GM23338 (cell line): ENCODE measurements around the gene ZBTB7C. TPM values are rescaled to one million over a fixed set of nuclear protein-coding genes. Genes with fewer than 3 reads are reported as not detected.

Experiments
- ATAC-seq: fragments of 200-7000 bp; cut with Tn5 transposase; 3 replicates; pipeline ENCODE4 v1.9.1; 2020
- DNase-seq: peaks from one replicate; pipeline ENCODE4 v3.0.0-alpha.2; 2015; ENCODE audit warnings: low spot score
- H2AFZ ChIP-seq: fragments of 200-600 bp; sonication (generic); 2 replicates; pipeline ENCODE4 v1.8.0; 2016; ENCODE audit warnings: antibody characterized with exemption, mild to moderate bottlenecking, moderate library complexity
- H3F3A ChIP-seq: fragments of 200-600 bp; sonication (generic); replicated peaks from 2 replicates; pipeline ENCODE4 v1.8.0; 2017; ENCODE audit warnings: antibody characterized with exemption, mixed run types, low read depth
- H3K27ac ChIP-seq: fragments of 200-600 bp; sonication (generic); 2 replicates; pipeline ENCODE4 v1.6.1; 2016; ENCODE audit warnings: low read depth
- H3K27me3 ChIP-seq: fragments of 200-600 bp; sonication (generic); 2 replicates; pipeline ENCODE4 v1.8.0; 2016; ENCODE audit warnings: mild to moderate bottlenecking, mixed run types, moderate library complexity; ENCODE audit not compliant: insufficient read depth
- H3K36me3 ChIP-seq: fragments of 200-600 bp; sonication (generic); 2 replicates; pipeline ENCODE4 v1.8.0; 2016; ENCODE audit warnings: mild to moderate bottlenecking; ENCODE audit not compliant: insufficient read depth
- H3K4me1 ChIP-seq: fragments of 200-600 bp; sonication (generic); 2 replicates; pipeline ENCODE4 v1.8.0; 2016; ENCODE audit warnings: mild to moderate bottlenecking, moderate library complexity; ENCODE audit not compliant: insufficient read depth
- H3K4me2 ChIP-seq: fragments of 200-600 bp; sonication (generic); 2 replicates; pipeline ENCODE4 v1.7.1; 2017; ENCODE audit warnings: mixed run types
- H3K4me3 ChIP-seq: fragments of 200-600 bp; sonication (generic); 2 replicates; pipeline ENCODE4 v1.6.1; 2016; ENCODE audit warnings: mixed run types
- H3K79me2 ChIP-seq: fragments of 200-600 bp; sonication (generic); replicated peaks from 2 replicates; pipeline ENCODE4 v1.8.0; 2017; ENCODE audit warnings: mild to moderate bottlenecking; ENCODE audit not compliant: insufficient read depth
- H3K9me2 ChIP-seq: fragments of 200-600 bp; sonication (generic); 2 replicates; pipeline ENCODE4 v1.8.0; 2017; ENCODE audit not compliant: insufficient read depth
- H4K20me1 ChIP-seq: fragments of 200-600 bp; sonication (generic); replicated peaks from 2 replicates; pipeline ENCODE4 v1.8.0; 2017; ENCODE audit warnings: mild to moderate bottlenecking; ENCODE audit not compliant: insufficient read depth
- H3K27ac Mint-ChIP-seq: 2 replicates; pipeline ENCODE4 v1.8.0; 2020; ENCODE audit warnings: inconsistent platforms, mild to moderate bottlenecking, moderate library complexity, mixed read lengths
- H3K27me3 Mint-ChIP-seq: 3 replicates; pipeline ENCODE4 v1.8.0; 2022; ENCODE audit warnings: low read depth, mild to moderate bottlenecking, moderate library complexity, mixed read lengths, inconsistent platforms; ENCODE audit not compliant: insufficient read depth, poor library complexity
- H3K36me3 Mint-ChIP-seq: 3 replicates; pipeline ENCODE4 v1.8.0; 2021; ENCODE audit warnings: low read depth, mild to moderate bottlenecking, inconsistent platforms, moderate library complexity, mixed read lengths
- H3K4me1 Mint-ChIP-seq: 3 replicates; pipeline ENCODE4 v1.8.0; 2020; ENCODE audit warnings: mild to moderate bottlenecking, inconsistent platforms, mixed read lengths
- H3K4me3 Mint-ChIP-seq: 3 replicates; pipeline ENCODE4 v1.8.0; 2021; ENCODE audit warnings: moderate library complexity, mild to moderate bottlenecking, inconsistent platforms, mixed read lengths
- H3K9me3 Mint-ChIP-seq: 3 replicates; pipeline ENCODE4 v1.8.0; 2020; ENCODE audit warnings: moderate library complexity, mild to moderate bottlenecking, inconsistent platforms, mixed read lengths
- ETS1 ChIP-seq: IDR thresholded peaks from 2 replicates; pipeline ENCODE4 v1.6.1; 2016; ENCODE audit warnings: antibody characterized with exemption
- EZH2 ChIP-seq: fragments of 200-600 bp; sonication (generic); IDR thresholded peaks from one replicate; pipeline ENCODE4 v1.8.0; 2017; ENCODE audit warnings: antibody characterized with exemption, mild to moderate bottlenecking, low read depth; ENCODE audit not compliant: unreplicated experiment
- EZH2phosphoT487 ChIP-seq: fragments of 200-600 bp; sonication (generic); IDR thresholded peaks from one replicate; pipeline ENCODE4 v1.8.1; 2018; ENCODE audit warnings: antibody characterized with exemption; ENCODE audit not compliant: unreplicated experiment
- JUNB ChIP-seq: IDR thresholded peaks from one replicate; pipeline ENCODE4 v1.6.1; 2016; ENCODE audit warnings: antibody characterized with exemption; ENCODE audit not compliant: unreplicated experiment
- NANOG ChIP-seq: IDR thresholded peaks from 2 replicates; pipeline ENCODE4 v1.6.1; 2016; ENCODE audit warnings: antibody characterized with exemption, borderline replicate concordance
- POLR2AphosphoS5 ChIP-seq: IDR thresholded peaks from 2 replicates; pipeline ENCODE4 v1.6.1; 2016; ENCODE audit warnings: antibody characterized with exemption, low read depth
- ZNF114 ChIP-seq: fragments of 250-450 bp; sonication (Bioruptor Pico); IDR thresholded peaks from 2 replicates; pipeline ENCODE4 v1.5.0; 2020; ENCODE audit warnings: mild to moderate bottlenecking, moderate library complexity
- polyA plus RNA-seq: library from polyadenylated mRNA; unstranded; fragments of >200 nt; fragmentation: Nextera tagmentation; extraction: Ambion mirVana; gene quantifications from 2 replicates; pipeline ENCODE4 v1.2.1, GENCODE V29; 2016
- total RNA-seq: library from RNA; depleted of rRNA; stranded (reverse); fragments of >200 nt; shearing (Covaris generic); gene quantifications from 2 replicates; pipeline ENCODE4 v1.2.3, GENCODE V29; 2014
- TF ChIP-seq, protein P1 (sequence below), 2 experiments: fragments of 200-600 bp in 1 of 2; sonication (generic) in 1 of 2; conservative IDR thresholded peaks; 2 replicates each; pipeline versions ENCODE4 v1.5.1 to v1.6.1; 2016 to 2017; ENCODE audit warnings: antibody characterized with exemption in 2 of 2, low read depth in 2 of 2, mild to moderate bottlenecking in 2 of 2, moderate library complexity in 1 of 2
- TF ChIP-seq, protein P2 (sequence below): IDR thresholded peaks from one replicate; pipeline ENCODE4 v1.6.1; 2018; ENCODE audit warnings: antibody characterized with exemption; ENCODE audit not compliant: unreplicated experiment

The ZBTB7C gene
- total and polyA plus RNA-seq, 2 experiments from 2014 or later, result 0.03 to 0.14 TPM

DNA sequence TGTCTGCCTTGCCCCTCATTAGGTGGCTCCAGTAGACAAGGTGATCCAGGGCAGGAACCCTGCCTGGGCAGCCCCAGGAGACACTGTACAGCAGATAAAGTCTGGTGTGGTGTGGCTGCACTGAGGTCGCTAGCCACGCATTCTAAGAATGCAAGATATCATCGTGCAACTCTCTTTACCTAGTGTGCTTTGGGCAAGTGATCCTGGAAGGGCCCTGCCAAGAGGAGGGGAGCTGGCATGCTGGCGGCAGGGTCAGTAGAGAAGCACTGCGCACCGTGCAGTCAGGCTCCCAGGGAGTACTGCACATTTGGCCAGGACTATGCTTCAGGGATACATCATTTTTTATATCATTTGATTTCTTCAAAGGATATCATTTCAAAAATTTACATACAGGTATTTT is 283.5 kb downstream of the ZBTB7C start:
- Mint-ChIP-seq H3K4me3 (no peak overlapping the region), H3K36me3 (no peaks in the 10 kb centered on the region), H3K27me3 (peaks cover 10% of the 10 kb centered on the region), H3K4me1 (peaks cover 37% of the 10 kb centered on the region), H3K27ac (no peak overlapping the region), H3K9me3 (no peaks in the 10 kb centered on the region)
- H3K36me3 ChIP-seq, result no peaks in the 10 kb centered on the region
- H3K4me2 ChIP-seq, result no peak overlapping the region
- ATAC-seq (no peak), DNase-seq (no peak)
- no peak overlapping the region for H3K4me3 ChIP-seq
- TF ChIP-seq EZH2phosphoT487, result no peak
- no peak for TF ChIP-seq NANOG
- TF ChIP-seq, protein P1, sequence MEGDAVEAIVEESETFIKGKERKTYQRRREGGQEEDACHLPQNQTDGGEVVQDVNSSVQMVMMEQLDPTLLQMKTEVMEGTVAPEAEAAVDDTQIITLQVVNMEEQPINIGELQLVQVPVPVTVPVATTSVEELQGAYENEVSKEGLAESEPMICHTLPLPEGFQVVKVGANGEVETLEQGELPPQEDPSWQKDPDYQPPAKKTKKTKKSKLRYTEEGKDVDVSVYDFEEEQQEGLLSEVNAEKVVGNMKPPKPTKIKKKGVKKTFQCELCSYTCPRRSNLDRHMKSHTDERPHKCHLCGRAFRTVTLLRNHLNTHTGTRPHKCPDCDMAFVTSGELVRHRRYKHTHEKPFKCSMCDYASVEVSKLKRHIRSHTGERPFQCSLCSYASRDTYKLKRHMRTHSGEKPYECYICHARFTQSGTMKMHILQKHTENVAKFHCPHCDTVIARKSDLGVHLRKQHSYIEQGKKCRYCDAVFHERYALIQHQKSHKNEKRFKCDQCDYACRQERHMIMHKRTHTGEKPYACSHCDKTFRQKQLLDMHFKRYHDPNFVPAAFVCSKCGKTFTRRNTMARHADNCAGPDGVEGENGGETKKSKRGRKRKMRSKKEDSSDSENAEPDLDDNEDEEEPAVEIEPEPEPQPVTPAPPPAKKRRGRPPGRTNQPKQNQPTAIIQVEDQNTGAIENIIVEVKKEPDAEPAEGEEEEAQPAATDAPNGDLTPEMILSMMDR (conservative IDR thresholded peaks at IDR 0.05; ENCODE audit: low read depth in 2 of 2), result no peak
- TF ChIP-seq POLR2AphosphoS5, result no peak
- TF ChIP-seq EZH2, result no peak
- no peak overlapping the region for H2AFZ ChIP-seq
- no peaks in the 10 kb centered on the region for H3F3A ChIP-seq
- H3K9me2 ChIP-seq, result no peaks in the 10 kb centered on the region
- H4K20me1 ChIP-seq, result no peaks in the 10 kb centered on the region
- no peak overlapping the region for H3K27ac ChIP-seq
- no peaks in the 10 kb centered on the region for H3K27me3 ChIP-seq
- H3K4me1 ChIP-seq, result no peaks in the 10 kb centered on the region; the same call in 1 of the 2 replicates
- H3K79me2 ChIP-seq, result no peaks in the 10 kb centered on the region

DNA sequence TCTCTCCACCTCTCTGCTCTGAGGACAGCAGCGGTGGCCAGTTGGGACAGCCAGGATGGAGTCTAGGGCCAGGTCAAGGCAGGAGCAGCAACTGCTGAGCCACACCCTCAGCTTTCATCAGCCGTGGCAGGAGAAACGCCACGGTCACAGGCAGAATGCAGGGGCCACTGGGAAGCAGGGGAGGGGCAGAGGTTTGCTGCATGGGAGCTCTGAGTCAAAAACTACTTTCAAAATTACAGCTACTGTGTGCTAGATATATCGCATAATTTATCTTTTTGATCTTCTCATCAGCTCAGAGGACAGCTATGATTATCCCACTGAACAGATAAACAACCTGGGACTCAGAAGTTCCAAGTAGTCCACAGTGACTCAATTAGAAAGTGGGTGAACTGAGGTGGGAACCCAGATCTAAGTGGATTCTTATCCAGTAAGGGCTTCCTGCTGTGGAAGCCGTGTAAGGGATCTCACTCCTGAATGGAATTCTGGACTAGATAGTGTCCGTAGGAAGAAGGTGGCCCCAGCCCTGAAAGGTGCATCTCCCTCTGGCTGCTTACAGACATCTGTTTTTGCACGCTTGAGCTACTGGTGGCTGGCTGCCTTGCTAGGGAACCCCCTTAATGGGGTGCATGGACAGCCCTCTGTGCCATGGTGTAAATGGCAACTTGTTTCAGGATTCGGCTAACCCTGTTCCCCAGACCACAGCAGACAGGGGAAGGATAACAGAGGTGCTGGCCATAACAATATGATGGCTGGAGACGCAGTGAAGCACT is 284.1 kb downstream of the ZBTB7C start:
- Mint-ChIP-seq H3K4me3 (no peak overlapping the region), H3K27ac (no peak overlapping the region), H3K4me1 (peaks cover 35% of the 10 kb centered on the region), H3K9me3 (no peaks in the 10 kb centered on the region), H3K36me3 (no peaks in the 10 kb centered on the region), H3K27me3 (peaks cover 8% of the 10 kb centered on the region)
- H3F3A ChIP-seq, result no peaks in the 10 kb centered on the region
- H2AFZ ChIP-seq, result no peak overlapping the region
- H3K36me3 ChIP-seq, result no peaks in the 10 kb centered on the region
- no peaks in the 10 kb centered on the region for H3K9me2 ChIP-seq
- no peaks in the 10 kb centered on the region; the same call in 1 of the 2 replicates for H3K4me1 ChIP-seq
- ATAC-seq, result no peak
- no peak for DNase-seq
- H4K20me1 ChIP-seq, result no peaks in the 10 kb centered on the region
- H3K27me3 ChIP-seq, result no peaks in the 10 kb centered on the region
- no peak for TF ChIP-seq JUNB
- H3K79me2 ChIP-seq, result no peaks in the 10 kb centered on the region
- no peak overlapping the region for H3K27ac ChIP-seq
- H3K4me2 ChIP-seq, result no peak overlapping the region
- no peak overlapping the region for H3K4me3 ChIP-seq

GRCh38 chr18:48123941-48124340 is 285.2 kb downstream of the ZBTB7C start:
- ATAC-seq, result no peak
- Mint-ChIP-seq H3K36me3 (no peaks in the 10 kb centered on the region), H3K27ac (no peak overlapping the region), H3K4me1 (peaks cover 29% of the 10 kb centered on the region), H3K27me3 (peaks cover 10% of the 10 kb centered on the region), H3K9me3 (no peaks in the 10 kb centered on the region), H3K4me3 (no peak overlapping the region)
- Histone ChIP-seq H4K20me1 (no peaks in the 10 kb centered on the region), H3K27ac (no peak overlapping the region), H3K4me1 (no peaks in the 10 kb centered on the region; the same call in 1 of the 2 replicates), H3K9me2 (no peaks in the 10 kb centered on the region), H3K27me3 (no peaks in the 10 kb centered on the region), H3F3A (no peaks in the 10 kb centered on the region), H3K36me3 (no peaks in the 10 kb centered on the region), H2AFZ (no peak overlapping the region), H3K4me3 (no peak overlapping the region), H3K79me2 (no peaks in the 10 kb centered on the region), H3K4me2 (no peak overlapping the region)
- DNase-seq, result no peak
- TF ChIP-seq JUNB (no peak), POLR2AphosphoS5 (no peak), ZNF114 (CRISPR knock-in tag) (no peak), NANOG (no peak), EZH2 (no peak), ETS1 (no peak)
- TF ChIP-seq, protein P1 (conservative IDR thresholded peaks at IDR 0.05; ENCODE audit: low read depth in 2 of 2), result no peak
- TF ChIP-seq, protein P2, sequence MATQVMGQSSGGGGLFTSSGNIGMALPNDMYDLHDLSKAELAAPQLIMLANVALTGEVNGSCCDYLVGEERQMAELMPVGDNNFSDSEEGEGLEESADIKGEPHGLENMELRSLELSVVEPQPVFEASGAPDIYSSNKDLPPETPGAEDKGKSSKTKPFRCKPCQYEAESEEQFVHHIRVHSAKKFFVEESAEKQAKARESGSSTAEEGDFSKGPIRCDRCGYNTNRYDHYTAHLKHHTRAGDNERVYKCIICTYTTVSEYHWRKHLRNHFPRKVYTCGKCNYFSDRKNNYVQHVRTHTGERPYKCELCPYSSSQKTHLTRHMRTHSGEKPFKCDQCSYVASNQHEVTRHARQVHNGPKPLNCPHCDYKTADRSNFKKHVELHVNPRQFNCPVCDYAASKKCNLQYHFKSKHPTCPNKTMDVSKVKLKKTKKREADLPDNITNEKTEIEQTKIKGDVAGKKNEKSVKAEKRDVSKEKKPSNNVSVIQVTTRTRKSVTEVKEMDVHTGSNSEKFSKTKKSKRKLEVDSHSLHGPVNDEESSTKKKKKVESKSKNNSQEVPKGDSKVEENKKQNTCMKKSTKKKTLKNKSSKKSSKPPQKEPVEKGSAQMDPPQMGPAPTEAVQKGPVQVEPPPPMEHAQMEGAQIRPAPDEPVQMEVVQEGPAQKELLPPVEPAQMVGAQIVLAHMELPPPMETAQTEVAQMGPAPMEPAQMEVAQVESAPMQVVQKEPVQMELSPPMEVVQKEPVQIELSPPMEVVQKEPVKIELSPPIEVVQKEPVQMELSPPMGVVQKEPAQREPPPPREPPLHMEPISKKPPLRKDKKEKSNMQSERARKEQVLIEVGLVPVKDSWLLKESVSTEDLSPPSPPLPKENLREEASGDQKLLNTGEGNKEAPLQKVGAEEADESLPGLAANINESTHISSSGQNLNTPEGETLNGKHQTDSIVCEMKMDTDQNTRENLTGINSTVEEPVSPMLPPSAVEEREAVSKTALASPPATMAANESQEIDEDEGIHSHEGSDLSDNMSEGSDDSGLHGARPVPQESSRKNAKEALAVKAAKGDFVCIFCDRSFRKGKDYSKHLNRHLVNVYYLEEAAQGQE, result no peak
